RKO (cell line): ENCODE measurements around the gene PLAGL2.
"Not testable (repeated sequence)": the region's sequence is repeated elsewhere in the genome, so short reads cannot be mapped to it uniquely, and the experiment has no call there.

ENCODE experiments used
- DNase-seq: peaks from one replicate; pipeline ENCODE4 v3.0.0-alpha.2; 2016; ENCODE audit warnings: low spot score

PLAGL2 gene

GRCh38 chr20:32183947-32184635, 23.5 kb downstream of the PLAGL2 start:
- no peak for DNase-seq

GRCh38 chr20:32181606-32182005, 25.9 kb downstream of the PLAGL2 start:
- DNase-seq, result no peak

- no peak for DNase-seq
These were observed 27.6 kb downstream of the PLAGL2 start for GRCh38 chr20:32179934-32180333.

GRCh38 chr20:32179515-32179914, 28.0 kb downstream of the PLAGL2 start:
- DNase-seq, result no peak

GRCh38 chr20:32177696-32178095, 29.8 kb downstream of the PLAGL2 start:
- DNase-seq, result not testable (repeated sequence)

- DNase-seq, result no peak
These were observed 39.2 kb downstream of the PLAGL2 start for GRCh38 chr20:32168184-32168910.

GRCh38 chr20:32167552-32167951, 40.0 kb downstream of the PLAGL2 start:
- DNase-seq, result no peak

GRCh38 chr20:32165836-32166545, 41.6 kb downstream of the PLAGL2 start:
- DNase-seq, result no peak

GRCh38 chr20:32164984-32165735, 42.4 kb downstream of the PLAGL2 start:
- DNase-seq, result no peak

- DNase-seq, result no peak
These were observed 43.6 kb downstream of the PLAGL2 start for GRCh38 chr20:32163951-32164350.

- no peak for DNase-seq
These were observed 45.2 kb downstream of the PLAGL2 start for GRCh38 chr20:32162351-32162750.

GRCh38 chr20:32160341-32160740, 47.2 kb downstream of the PLAGL2 start:
- no peak for DNase-seq

- no peak for DNase-seq
These were observed 47.7 kb downstream of the PLAGL2 start for GRCh38 chr20:32159766-32160221.

GRCh38 chr20:32158943-32159660, 48.4 kb downstream of the PLAGL2 start:
- no peak for DNase-seq

GRCh38 chr20:32158351-32158750, 49.2 kb downstream of the PLAGL2 start:
- DNase-seq, result no peak

GRCh38 chr20:32157611-32158010, 49.9 kb downstream of the PLAGL2 start:
- no peak for DNase-seq

GRCh38 chr20:32155017-32155981, 52.2 kb downstream of the PLAGL2 start:
- peak; percentile 33 for DNase-seq

- DNase-seq, result no peak
These were observed 53.8 kb downstream of the PLAGL2 start for GRCh38 chr20:32153771-32154170.

- DNase-seq, result no peak
These were observed 54.3 kb downstream of the PLAGL2 start for GRCh38 chr20:32153156-32153665.
